HCT116 (cell line): Measurements from ENCODE around the gene LIPE. TPM values are rescaled to one million over a fixed set of nuclear protein-coding genes. Genes with fewer than 3 reads are reported as not detected.

Source experiments
- ATAC-seq: fragments of 200-7000 bp; cut with Tn5 transposase; 2 replicates; pipeline ENCODE4 v1.9.1; 2020; ENCODE audit warnings: mild to moderate bottlenecking, moderate library complexity
- BruUV-seq: library from RNA; stranded (reverse); fragments of 400-500 nt; replicated peaks from 2 replicates; lab custom pipeline; 2021; lab: Mats Ljungman, UMichigan
- CTCF ChIA-PET: fragments of 300-600 bp; sonication (Branson Sonifier 250); formaldehyde crosslinking; loops from one replicate; lab custom pipeline; 2021; ENCODE audit warnings: antibody characterized with exemption; lab: Charles Lee
- POLR2A ChIA-PET: fragments of 300-600, 350-600 bp; sonication (Branson Sonifier 250); formaldehyde crosslinking; loops from one replicate; lab custom pipeline; 2021; ENCODE audit warnings: antibody characterized with exemption; lab: Charles Lee
- RAD21 ChIA-PET, 2 experiments: fragments of 300-600 bp; sonication (Branson Sonifier 250); formaldehyde crosslinking; loops; one replicate each; lab custom pipeline; 2023; ENCODE audit warnings: low total read pairs in 2 of 2; ENCODE audit not compliant: uncharacterized antibody in 2 of 2, unreplicated experiment in 2 of 2, low non-redundant PET in 1 of 2; lab: Charles Lee
- DNase-seq: peaks from one replicate; pipeline ENCODE4 v3.0.0-alpha.2; 2010; ENCODE audit warnings: low read depth, low spot score
- H2AFZ ChIP-seq: fragments of 200-600 bp; shearing (Covaris generic), sonication (generic); 2 replicates; pipeline ENCODE4 v1.6.1; 2017; ENCODE audit warnings: low read depth, mixed run types, mixed read lengths, antibody characterized with exemption, low read length; ENCODE audit not compliant: poor library complexity, severe bottlenecking
- H3K27ac ChIP-seq: 2 replicates; pipeline ENCODE4 v1.5.1; 2012; ENCODE audit warnings: low read depth, low read length
- H3K27me3 ChIP-seq: fragments of 200-600 bp; sonication (generic); 2 replicates; pipeline ENCODE4 v1.6.1; 2016; ENCODE audit warnings: mixed run types, low read length, mixed read lengths; ENCODE audit not compliant: insufficient read depth
- H3K36me3 ChIP-seq, 2 experiments: fragments of 200-500 bp in 1 of 2; fragments of 200-600 bp in 1 of 2; sonication (Bioruptor generic) in 1 of 2; sonication (generic) in 1 of 2; 2 replicates each; pipeline versions ENCODE4 v1.5.1 to v1.6.1; 2014 to 2016; ENCODE audit warnings: low read length in 2 of 2, inconsistent platforms in 1 of 2, mixed read lengths in 1 of 2, mixed run types in 1 of 2; ENCODE audit not compliant: insufficient read depth in 2 of 2, control insufficient read depth in 1 of 2
- H3K4me1 ChIP-seq, 2 experiments: fragments of 200-600 bp in 1 of 2; sonication (generic) in 1 of 2; 2 replicates each; pipeline versions ENCODE4 v1.5.1 to v1.6.1; 2012 to 2017; ENCODE audit warnings: low read length in 2 of 2, inconsistent platforms in 1 of 2, mild to moderate bottlenecking in 1 of 2, mixed read lengths in 1 of 2, mixed run types in 1 of 2, moderate library complexity in 1 of 2; ENCODE audit not compliant: insufficient read depth in 2 of 2, control insufficient read depth in 1 of 2
- H3K4me2 ChIP-seq: fragments of 200-600 bp; sonication (generic); 2 replicates; pipeline ENCODE4 v1.6.1; 2017; ENCODE audit warnings: mixed run types, low read length, mixed read lengths
- H3K4me3 ChIP-seq, 2 experiments: fragments of 200-600 bp in 1 of 2; sonication (generic) in 1 of 2; replicated peaks in 1 of 2; 2 replicates each; pipeline ENCODE4 v1.5.1; 2011 to 2016; ENCODE audit warnings: low read length in 2 of 2, control low read depth in 1 of 2, low read depth in 1 of 2, mild to moderate bottlenecking in 1 of 2, mixed read lengths in 1 of 2, mixed run types in 1 of 2
- H3K79me2 ChIP-seq: fragments of 200-600 bp; sonication (generic); 2 replicates; pipeline ENCODE4 v1.6.1; 2017; ENCODE audit warnings: mild to moderate bottlenecking, mixed run types, low read length, moderate library complexity, mixed read lengths; ENCODE audit not compliant: insufficient read depth
- H3K9ac ChIP-seq: fragments of 200-600 bp; sonication (generic); 2 replicates; pipeline ENCODE4 v1.6.1; 2016; ENCODE audit warnings: low read length, mixed read lengths
- H3K9me2 ChIP-seq: fragments of 200-600 bp; sonication (generic), shearing (Covaris generic); 2 replicates; pipeline ENCODE4 v1.6.1; 2017; ENCODE audit warnings: mixed run types, mild to moderate bottlenecking, moderate library complexity; ENCODE audit not compliant: insufficient read depth
- H3K9me3 ChIP-seq, 2 experiments: fragments of 200-500 bp in 1 of 2; fragments of 200-600 bp in 1 of 2; sonication (Bioruptor generic) in 1 of 2; sonication (generic) in 1 of 2; 2 replicates each; pipeline ENCODE4 v1.6.1; 2014 to 2017; ENCODE audit warnings: low read length in 2 of 2, mixed read lengths in 2 of 2, inconsistent platforms in 1 of 2, low read depth in 1 of 2, mild to moderate bottlenecking in 1 of 2, mixed run types in 1 of 2, moderate library complexity in 1 of 2; ENCODE audit not compliant: control insufficient read depth in 1 of 2, insufficient read depth in 1 of 2
- H4K20me1 ChIP-seq: fragments of 200-600 bp; sonication (generic), shearing (Covaris generic); 2 replicates; pipeline ENCODE4 v1.6.1; 2017; ENCODE audit warnings: mixed run types, mild to moderate bottlenecking, moderate library complexity; ENCODE audit not compliant: insufficient read depth
- CBX3 ChIP-seq: IDR thresholded peaks from 2 replicates; pipeline ENCODE4 v1.6.1; 2012; ENCODE audit warnings: low read depth
- EGR1 ChIP-seq: IDR thresholded peaks from 2 replicates; pipeline ENCODE4 v1.6.1; 2012; ENCODE audit warnings: low read depth
- ELF1 ChIP-seq: IDR thresholded peaks from 2 replicates; pipeline ENCODE4 v1.6.1; 2012; ENCODE audit warnings: low read depth, borderline replicate concordance
- EZH2 ChIP-seq: fragments of 200-600 bp; sonication (generic); IDR thresholded peaks from 2 replicates; pipeline ENCODE4 v1.6.1; 2017; ENCODE audit warnings: antibody characterized with exemption, mixed run types
- FOSL1 ChIP-seq: IDR thresholded peaks from 2 replicates; pipeline ENCODE4 v1.6.1; 2012; ENCODE audit warnings: low read depth
- JUND ChIP-seq: IDR thresholded peaks from 2 replicates; pipeline ENCODE4 v1.6.1; 2012
- MAX ChIP-seq: IDR thresholded peaks from 2 replicates; pipeline ENCODE4 v1.6.1; 2012
- POLR2A ChIP-seq: IDR thresholded peaks from 2 replicates; pipeline ENCODE4 v1.7.0; 2011; ENCODE audit warnings: borderline replicate concordance; ENCODE audit not compliant: insufficient read depth, insufficient read length; ENCODE audit errors: extremely low read depth
- POLR2AphosphoS5 ChIP-seq: IDR thresholded peaks from 2 replicates; pipeline ENCODE4 v1.6.1; 2011; ENCODE audit warnings: mild to moderate bottlenecking, low read depth, low read length, moderate library complexity
- RAD21 ChIP-seq: IDR thresholded peaks from 2 replicates; pipeline ENCODE4 v1.6.1; 2012; ENCODE audit warnings: low read depth, mild to moderate bottlenecking
- SIN3A ChIP-seq: IDR thresholded peaks from 2 replicates; pipeline ENCODE4 v1.6.1; 2012; ENCODE audit warnings: low read depth
- SP1 ChIP-seq: IDR thresholded peaks from 2 replicates; pipeline ENCODE4 v1.6.1; 2012; ENCODE audit warnings: low read depth
- SRF ChIP-seq: IDR thresholded peaks from 2 replicates; pipeline ENCODE4 v1.6.1; 2012; ENCODE audit warnings: low read depth
- TCF7L2 ChIP-seq: IDR thresholded peaks from 2 replicates; pipeline ENCODE4 v1.7.0; 2011; ENCODE audit warnings: borderline replicate concordance, inconsistent platforms; ENCODE audit not compliant: insufficient read depth, insufficient read length; ENCODE audit errors: extremely low read depth
- ZNF274 ChIP-seq: fragments of 200-500 bp; sonication (Bioruptor generic); IDR thresholded peaks from 2 replicates; pipeline ENCODE4 v1.6.1; 2014; ENCODE audit warnings: mild to moderate bottlenecking, low read depth, low read length, inconsistent platforms
- intact Hi-C: fragments of 100-400 bp; cut with micrococcal nuclease; formaldehyde crosslinking; loops from 2 replicates; pipeline ENCODE4 v1.10.0; 2022
- total RNA-seq: library from RNA; stranded (reverse); gene quantifications from one replicate; pipeline ENCODE4 v1.2.1, GENCODE V29; 2021; ENCODE audit not compliant: unreplicated experiment
- TF ChIP-seq, protein P1 (sequence below): IDR thresholded peaks from 2 replicates; pipeline ENCODE4 v1.6.1; 2012
- TF ChIP-seq, protein P2 (sequence below): IDR thresholded peaks from 2 replicates; pipeline ENCODE4 v1.6.1; 2011; ENCODE audit warnings: mild to moderate bottlenecking, low read length, moderate library complexity; ENCODE audit not compliant: insufficient replicate concordance; ENCODE audit errors: extremely low read depth

Gene LIPE
- total RNA-seq, 1 experiment from 2014 or later, result 11.3 TPM

GRCh38 chr19:42411581-42412178 lies 15.5 kb downstream of the LIPE start:
- BruUV-seq, result no TSS peak
- no peaks in the 10 kb centered on the region for H4K20me1 ChIP-seq
- ATAC-seq (no peak), DNase-seq (no peak)
- H3K4me2 ChIP-seq, result no peak overlapping the region
- no peak overlapping the region for H2AFZ ChIP-seq
- H3K4me3 ChIP-seq, result no peak overlapping the region
- no peak overlapping the region for H3K27ac ChIP-seq
- no peaks in the 10 kb centered on the region; the same call in 1 of the 2 replicates for H3K79me2 ChIP-seq
- intact Hi-C loops, result no loop called here
- ChIA-PET POLR2A (interaction anchor here (0.6 to 1.5 kb wide), 2 partner anchors 14 to 15 kb away, joined by 3 to 6 read pairs; no protein-coding TSS in a partner anchor), CTCF (interaction anchor here (1.0 kb wide), 1 partner anchor 8 kb away, joined by 3 read pairs; no protein-coding TSS in a partner anchor), RAD21 (no interaction called here)
- H3K9ac ChIP-seq, result no peak overlapping the region
- TF ChIP-seq TCF7L2, result no peak
- TF ChIP-seq, protein P1, sequence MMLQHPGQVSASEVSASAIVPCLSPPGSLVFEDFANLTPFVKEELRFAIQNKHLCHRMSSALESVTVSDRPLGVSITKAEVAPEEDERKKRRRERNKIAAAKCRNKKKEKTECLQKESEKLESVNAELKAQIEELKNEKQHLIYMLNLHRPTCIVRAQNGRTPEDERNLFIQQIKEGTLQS, result no peak
- no peak for TF ChIP-seq EGR1
- TF ChIP-seq, protein P2, sequence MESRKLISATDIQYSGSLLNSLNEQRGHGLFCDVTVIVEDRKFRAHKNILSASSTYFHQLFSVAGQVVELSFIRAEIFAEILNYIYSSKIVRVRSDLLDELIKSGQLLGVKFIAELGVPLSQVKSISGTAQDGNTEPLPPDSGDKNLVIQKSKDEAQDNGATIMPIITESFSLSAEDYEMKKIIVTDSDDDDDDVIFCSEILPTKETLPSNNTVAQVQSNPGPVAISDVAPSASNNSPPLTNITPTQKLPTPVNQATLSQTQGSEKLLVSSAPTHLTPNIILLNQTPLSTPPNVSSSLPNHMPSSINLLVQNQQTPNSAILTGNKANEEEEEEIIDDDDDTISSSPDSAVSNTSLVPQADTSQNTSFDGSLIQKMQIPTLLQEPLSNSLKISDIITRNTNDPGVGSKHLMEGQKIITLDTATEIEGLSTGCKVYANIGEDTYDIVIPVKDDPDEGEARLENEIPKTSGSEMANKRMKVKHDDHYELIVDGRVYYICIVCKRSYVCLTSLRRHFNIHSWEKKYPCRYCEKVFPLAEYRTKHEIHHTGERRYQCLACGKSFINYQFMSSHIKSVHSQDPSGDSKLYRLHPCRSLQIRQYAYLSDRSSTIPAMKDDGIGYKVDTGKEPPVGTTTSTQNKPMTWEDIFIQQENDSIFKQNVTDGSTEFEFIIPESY, result no peak
- no peak for TF ChIP-seq RAD21
- TF ChIP-seq EZH2, result no peak
- TF ChIP-seq POLR2A, result no peak
- TF ChIP-seq ZNF274, result no peak
- TF ChIP-seq POLR2AphosphoS5, result no peak
- no peak for TF ChIP-seq JUND
- no peak for TF ChIP-seq CBX3
- no peak for TF ChIP-seq SIN3A
- no peak for TF ChIP-seq ELF1
- TF ChIP-seq MAX, result no peak
- no peak for TF ChIP-seq FOSL1
- no peak for TF ChIP-seq SRF
- no peak for TF ChIP-seq SP1
- H3K36me3 ChIP-seq, result no peaks in the 10 kb centered on the region; a peak in 1 of 4 replicates
- H3K27me3 ChIP-seq, result no peaks in the 10 kb centered on the region
- H3K9me3 ChIP-seq, result no peaks in the 10 kb centered on the region
- peaks cover 14 to 21% of the 10 kb centered on the region in 2 experiments for H3K4me1 ChIP-seq
- no peaks in the 10 kb centered on the region for H3K9me2 ChIP-seq
